Measurements from ENCODE around the gene VAV1. TPM values are rescaled to one million over a fixed set of nuclear protein-coding genes. Genes with fewer than 3 reads are reported as not detected.

Gene VAV1
- total and polyA plus RNA-seq, 2 of the 13 experiments (the other 11 are each of a cell fraction or from before 2014, with no cell fraction given): not detected

- TF ChIP-seq, protein P1, sequence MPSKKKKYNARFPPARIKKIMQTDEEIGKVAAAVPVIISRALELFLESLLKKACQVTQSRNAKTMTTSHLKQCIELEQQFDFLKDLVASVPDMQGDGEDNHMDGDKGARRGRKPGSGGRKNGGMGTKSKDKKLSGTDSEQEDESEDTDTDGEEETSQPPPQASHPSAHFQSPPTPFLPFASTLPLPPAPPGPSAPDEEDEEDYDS (CRISPR knock-in tag; IDR thresholded peaks at IDR 0.05): no peak
- TF ChIP-seq SNAPC2 (CRISPR knock-in tag; IDR thresholded peaks at IDR 0.05) (no peak), ZSCAN5A (CRISPR knock-in tag; IDR thresholded peaks at IDR 0.05; ENCODE audit: borderline replicate concordance) (no peak), ZNF251 (CRISPR knock-in tag; IDR thresholded peaks at IDR 0.05) (no peak), IKZF1 (IDR thresholded peaks at IDR 0.05) (no peak), ZNF782 (CRISPR knock-in tag; IDR thresholded peaks at IDR 0.05; ENCODE audit: borderline replicate concordance) (no peak), CSRNP2 (CRISPR knock-in tag; conservative IDR thresholded peaks at IDR 0.05; ENCODE audit: low read depth) (no peak), ZNF816 (CRISPR knock-in tag; IDR thresholded peaks at IDR 0.05; ENCODE audit: borderline replicate concordance) (no peak), SIX1 (CRISPR knock-in tag; IDR thresholded peaks at IDR 0.05; ENCODE audit: borderline replicate concordance) (no peak), ZNF567 (CRISPR knock-in tag; IDR thresholded peaks at IDR 0.05; ENCODE audit: borderline replicate concordance) (no peak), ZNF335 (CRISPR knock-in tag; IDR thresholded peaks at IDR 0.05) (no peak), TBL1XR1 (IDR thresholded peaks at IDR 0.05; ENCODE audit: borderline replicate concordance, low read length, partially characterized antibody) (no peak), NFRKB (IDR thresholded peaks at IDR 0.05) (no peak), SNRNP70 (IDR thresholded peaks at IDR 0.05; ENCODE audit: low read depth, low read length) (no peak), GABPB1 (CRISPR knock-in tag; IDR thresholded peaks at IDR 0.05) (no peak), THAP7 (CRISPR knock-in tag; IDR thresholded peaks at IDR 0.05) (0 out of 2 replicates have a peak, but pooled peaks have one; percentile 13), ZNF382 (CRISPR knock-in tag; IDR thresholded peaks at IDR 0.05; ENCODE audit: borderline replicate concordance) (no peak), FOSL2 (CRISPR knock-in tag; IDR thresholded peaks at IDR 0.05) (no peak), BCL3 (CRISPR knock-in tag; IDR thresholded peaks at IDR 0.05) (no peak), ZC3H13 (CRISPR knock-in tag; IDR thresholded peaks at IDR 0.05) (0 out of 2 replicates have a peak, but pooled peaks have one; percentile 63), SP140L (CRISPR knock-in tag; IDR thresholded peaks at IDR 0.05; ENCODE audit: borderline replicate concordance) (no peak), FIP1L1 (IDR thresholded peaks at IDR 0.05; ENCODE audit: borderline replicate concordance, insufficient read depth, low read depth, low read length) (no peak), AKAP8 (CRISPR knock-in tag; IDR thresholded peaks at IDR 0.05) (no peak; the same call in 1 of the 2 replicates), ZNF234 (CRISPR knock-in tag; conservative IDR thresholded peaks at IDR 0.05) (no peak), RBAK (CRISPR knock-in tag; IDR thresholded peaks at IDR 0.05) (no peak)
- TF ChIP-seq, protein P2, sequence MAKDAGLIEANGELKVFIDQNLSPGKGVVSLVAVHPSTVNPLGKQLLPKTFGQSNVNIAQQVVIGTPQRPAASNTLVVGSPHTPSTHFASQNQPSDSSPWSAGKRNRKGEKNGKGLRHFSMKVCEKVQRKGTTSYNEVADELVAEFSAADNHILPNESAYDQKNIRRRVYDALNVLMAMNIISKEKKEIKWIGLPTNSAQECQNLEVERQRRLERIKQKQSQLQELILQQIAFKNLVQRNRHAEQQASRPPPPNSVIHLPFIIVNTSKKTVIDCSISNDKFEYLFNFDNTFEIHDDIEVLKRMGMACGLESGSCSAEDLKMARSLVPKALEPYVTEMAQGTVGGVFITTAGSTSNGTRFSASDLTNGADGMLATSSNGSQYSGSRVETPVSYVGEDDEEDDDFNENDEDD (CRISPR knock-in tag; IDR thresholded peaks at IDR 0.05; ENCODE audit: borderline replicate concordance): no peak
Observed at GRCh38 chr19:6736917-6737283, 35.6 kb upstream of the VAV1 start (continued).
